AG09309 (cell line): ENCODE data around the gene TREH.
"Not testable (repeated sequence)": the region's sequence is repeated elsewhere in the genome, so short reads cannot be mapped to it uniquely, and the experiment has no call there.

ENCODE experiments used
- DNase-seq: peaks from one replicate; pipeline ENCODE4 v3.0.0-alpha.2; 2010; ENCODE audit warnings: low read depth
- H3K4me3 ChIP-seq: 2 replicates; pipeline ENCODE4 v1.5.1; 2011; ENCODE audit warnings: mild to moderate bottlenecking, low read depth, low read length, moderate library complexity; ENCODE audit not compliant: control insufficient read depth
- CTCF ChIP-seq: IDR thresholded peaks from 2 replicates; pipeline ENCODE4 v1.5.1; 2011; ENCODE audit warnings: mild to moderate bottlenecking, low read depth, low read length, inconsistent platforms; ENCODE audit not compliant: insufficient read depth, control insufficient read depth; ENCODE audit errors: missing control alignments

Gene TREH

GRCh38 chr11:118679483-118679882, at the start of gene TREH:
Gene TREH, minus strand, starts transcription at chr11:118679650. Its CDS starts 23 bp downstream, at chr11:118679627.
- DNase-seq, result no peak
- TF ChIP-seq CTCF, result no peak
- H3K4me3 ChIP-seq, result no peak within 1 kb of the TSS

- not testable (repeated sequence) for H3K4me3 ChIP-seq, DNase-seq
These were observed 48.7 kb upstream of the TREH start for GRCh38 chr11:118728112-118728511.

DNA sequence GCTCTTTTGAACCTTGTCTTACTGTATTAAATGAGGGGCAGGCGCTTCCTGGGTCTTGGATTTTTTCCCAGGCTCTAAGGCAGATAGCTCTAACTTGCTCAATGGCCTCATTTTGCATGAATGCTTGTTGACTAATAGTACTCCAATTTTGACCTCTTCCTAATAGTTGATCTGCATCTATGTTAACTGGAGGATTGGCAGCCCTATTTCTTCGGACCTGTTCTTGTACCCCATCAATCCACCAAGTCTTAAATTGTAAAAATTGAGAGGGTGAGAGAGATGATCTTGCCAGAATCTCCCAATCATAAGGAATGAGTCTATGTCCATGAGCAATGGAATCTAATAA, 48.2 kb upstream of the TREH start:
- H3K4me3 ChIP-seq, DNase-seq: not testable (repeated sequence)

DNA sequence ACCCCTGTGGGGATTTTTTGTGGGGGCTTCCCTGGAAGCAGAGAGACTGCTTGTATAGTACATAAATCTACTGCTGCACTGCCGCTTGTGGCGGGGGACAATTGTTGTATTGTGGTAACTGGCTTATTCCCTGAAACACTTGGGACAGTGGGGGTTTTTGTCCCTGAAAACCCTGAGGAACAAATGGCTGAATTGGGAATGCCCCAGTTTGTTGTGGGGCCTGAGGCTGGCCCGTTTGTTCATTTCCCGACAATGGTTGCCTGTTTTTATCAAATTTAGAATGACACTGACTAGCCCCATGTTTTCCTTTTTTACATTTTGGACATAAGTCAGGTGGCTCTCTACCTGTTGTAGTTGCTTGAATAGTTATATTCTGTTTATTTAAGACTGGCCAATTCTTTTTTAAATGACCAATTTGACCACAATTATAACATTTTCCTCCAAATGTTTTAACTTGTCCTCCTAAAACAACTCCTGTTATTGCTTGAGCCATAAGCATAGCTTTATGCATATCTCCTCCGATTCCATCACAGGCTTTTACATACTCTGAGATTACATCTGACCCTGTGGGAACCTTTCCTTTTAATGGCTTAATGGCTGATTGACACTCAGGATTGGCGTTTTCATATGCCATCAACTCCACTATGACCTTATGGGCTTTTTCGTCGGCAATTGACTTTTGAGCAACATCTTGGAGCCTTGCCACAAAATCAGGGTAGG, 47.7 kb upstream of the TREH start:
- DNase-seq, H3K4me3 ChIP-seq: not testable (repeated sequence)

DNA sequence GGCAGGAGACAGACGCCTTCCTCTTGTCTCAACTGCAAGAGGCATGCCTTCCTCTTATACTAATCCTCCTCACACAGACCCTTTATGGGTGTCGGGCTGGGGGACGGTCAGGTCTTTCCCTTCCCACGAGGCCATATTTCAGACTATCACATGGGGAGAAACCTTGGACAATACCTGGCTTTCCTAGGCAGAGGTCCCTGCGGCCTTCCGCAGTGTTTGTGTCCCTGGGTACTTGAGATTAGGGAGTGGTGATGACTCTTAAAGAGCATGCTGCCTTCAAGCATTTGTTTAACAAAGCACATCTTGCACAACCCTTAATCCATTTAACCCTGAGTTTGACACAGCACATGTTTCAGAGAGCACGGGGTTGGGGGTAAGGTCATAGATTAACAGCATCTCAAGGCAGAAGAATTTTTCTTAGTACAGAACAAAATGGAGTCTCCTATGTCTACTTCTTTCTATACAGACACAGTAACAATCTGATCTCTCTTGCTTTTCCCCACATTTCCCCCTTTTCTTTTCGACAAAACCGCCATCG, 42.1 kb upstream of the TREH start:
- DNase-seq, H3K4me3 ChIP-seq: not testable (repeated sequence)

- not testable (repeated sequence) for H3K4me3 ChIP-seq, DNase-seq
These were observed 41.3 kb upstream of the TREH start for GRCh38 chr11:118720740-118721139.

DNA sequence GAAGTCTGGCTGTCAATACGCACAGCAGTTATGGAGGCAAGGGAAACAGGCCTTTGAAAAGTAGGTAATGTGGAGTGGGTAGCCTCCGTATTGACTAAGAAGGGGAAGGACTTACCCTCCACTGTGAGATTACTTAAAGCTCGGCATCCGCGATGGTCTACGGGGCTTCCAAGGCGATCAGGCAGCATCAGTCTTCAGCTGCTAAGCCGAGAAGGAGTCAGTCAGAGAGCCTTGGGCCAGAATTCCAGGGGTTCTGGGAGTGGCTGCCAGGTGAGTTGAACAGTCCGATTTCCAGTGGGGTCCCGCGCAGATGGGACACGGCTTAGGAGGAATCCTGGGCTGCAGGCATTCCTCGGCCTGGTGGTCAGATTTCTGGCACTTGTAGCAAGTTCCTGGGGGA, 40.6 kb upstream of the TREH start:
- H3K4me3 ChIP-seq, DNase-seq: not testable (repeated sequence)

GRCh38 chr11:118718562-118718961, 39.1 kb upstream of the TREH start:
- DNase-seq, H3K4me3 ChIP-seq: not testable (repeated sequence)

- DNase-seq, H3K4me3 ChIP-seq: not testable (repeated sequence)
These were observed 38.3 kb upstream of the TREH start for GRCh38 chr11:118717733-118718132.

- DNase-seq, result not testable (repeated sequence)
These were observed 37.8 kb upstream of the TREH start for GRCh38 chr11:118717221-118717620.

DNA sequence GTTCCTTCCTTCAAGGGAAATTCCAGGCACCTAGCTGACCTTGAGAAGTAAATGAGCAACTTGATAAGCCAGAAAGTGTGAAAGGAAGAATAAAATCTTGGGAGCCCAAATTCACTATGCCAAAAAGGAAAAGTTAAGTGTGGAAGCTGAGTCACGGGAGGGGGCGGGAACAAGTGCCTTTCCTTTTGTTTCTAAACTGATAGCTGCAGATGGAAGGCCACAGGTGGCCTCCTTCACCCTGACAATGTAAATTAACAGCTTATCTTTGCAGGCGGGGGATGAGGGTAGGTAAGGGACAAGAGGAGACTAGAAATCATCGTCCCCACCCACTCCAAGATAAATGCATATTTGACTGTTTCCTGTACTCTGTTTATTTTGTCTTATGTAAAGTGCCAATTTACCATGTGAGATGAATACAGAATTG, 36.4 kb upstream of the TREH start:
- H3K4me3 ChIP-seq, result no peak overlapping the region
- TF ChIP-seq CTCF, result no peak
- no peak for DNase-seq

More at GRCh38 chr11:118717221-118717620, 37.8 kb upstream of the TREH start:
- H3K4me3 ChIP-seq, result not testable (repeated sequence)

GRCh38 chr11:118715245-118715831, 35.9 kb upstream of the TREH start:
- H3K4me3 ChIP-seq, result no peak overlapping the region

More at GRCh38 chr11:118715245-118715831, 35.9 kb upstream of the TREH start:
- no peak for TF ChIP-seq CTCF
- DNase-seq, result peak; percentile 20
